Hepatocyte (in vitro differentiated cells): ENCODE results near the gene GCA.

Source experiments
- EZH2 ChIP-seq: fragments of 200-600 bp; sonication (generic); IDR thresholded peaks from 2 replicates; pipeline ENCODE4 v1.6.1; 2016; ENCODE audit warnings: antibody characterized with exemption, mild to moderate bottlenecking, borderline replicate concordance
- EZH2phosphoT487 ChIP-seq: fragments of 200-600 bp; sonication (generic); IDR thresholded peaks from one replicate; pipeline ENCODE4 v1.6.1; 2018; ENCODE audit warnings: antibody characterized with exemption, mild to moderate bottlenecking, low read depth, moderate library complexity; ENCODE audit not compliant: unreplicated experiment, severe bottlenecking
- TF ChIP-seq, protein P1 (sequence below): fragments of 200-600 bp; sonication (generic); IDR thresholded peaks from 2 replicates; pipeline ENCODE4 v1.5.1; 2016; ENCODE audit warnings: antibody characterized with exemption, mild to moderate bottlenecking; ENCODE audit not compliant: poor library complexity

- no peak for TF ChIP-seq EZH2
- TF ChIP-seq, protein P1, sequence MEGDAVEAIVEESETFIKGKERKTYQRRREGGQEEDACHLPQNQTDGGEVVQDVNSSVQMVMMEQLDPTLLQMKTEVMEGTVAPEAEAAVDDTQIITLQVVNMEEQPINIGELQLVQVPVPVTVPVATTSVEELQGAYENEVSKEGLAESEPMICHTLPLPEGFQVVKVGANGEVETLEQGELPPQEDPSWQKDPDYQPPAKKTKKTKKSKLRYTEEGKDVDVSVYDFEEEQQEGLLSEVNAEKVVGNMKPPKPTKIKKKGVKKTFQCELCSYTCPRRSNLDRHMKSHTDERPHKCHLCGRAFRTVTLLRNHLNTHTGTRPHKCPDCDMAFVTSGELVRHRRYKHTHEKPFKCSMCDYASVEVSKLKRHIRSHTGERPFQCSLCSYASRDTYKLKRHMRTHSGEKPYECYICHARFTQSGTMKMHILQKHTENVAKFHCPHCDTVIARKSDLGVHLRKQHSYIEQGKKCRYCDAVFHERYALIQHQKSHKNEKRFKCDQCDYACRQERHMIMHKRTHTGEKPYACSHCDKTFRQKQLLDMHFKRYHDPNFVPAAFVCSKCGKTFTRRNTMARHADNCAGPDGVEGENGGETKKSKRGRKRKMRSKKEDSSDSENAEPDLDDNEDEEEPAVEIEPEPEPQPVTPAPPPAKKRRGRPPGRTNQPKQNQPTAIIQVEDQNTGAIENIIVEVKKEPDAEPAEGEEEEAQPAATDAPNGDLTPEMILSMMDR, result no peak
- no peak for TF ChIP-seq EZH2phosphoT487
Observed at GRCh38 chr2:162343824-162344616, at the start of gene GCA.
